HG03439 (cell line): ENCODE data around the gene RNF181.
"Not testable (repeated sequence)": the region's sequence is repeated elsewhere in the genome, so short reads cannot be mapped to it uniquely, and the experiment has no call there.

ENCODE experiments used
- ATAC-seq: cut with Tn5 transposase; IDR thresholded peaks from one replicate; pipeline ENCODE4 v1.9.1; 2021; ENCODE audit warnings: mild to moderate bottlenecking, moderate library complexity; ENCODE audit not compliant: unreplicated experiment

RNF181 gene

GRCh38 chr2:85595301-85596025 lies at the start of gene RNF181:
Gene RNF181 (plus strand): TSS chr2:85595745. CDS start chr2:85595764, 19 bp downstream.
- peak; percentile 97 for ATAC-seq

DNA sequence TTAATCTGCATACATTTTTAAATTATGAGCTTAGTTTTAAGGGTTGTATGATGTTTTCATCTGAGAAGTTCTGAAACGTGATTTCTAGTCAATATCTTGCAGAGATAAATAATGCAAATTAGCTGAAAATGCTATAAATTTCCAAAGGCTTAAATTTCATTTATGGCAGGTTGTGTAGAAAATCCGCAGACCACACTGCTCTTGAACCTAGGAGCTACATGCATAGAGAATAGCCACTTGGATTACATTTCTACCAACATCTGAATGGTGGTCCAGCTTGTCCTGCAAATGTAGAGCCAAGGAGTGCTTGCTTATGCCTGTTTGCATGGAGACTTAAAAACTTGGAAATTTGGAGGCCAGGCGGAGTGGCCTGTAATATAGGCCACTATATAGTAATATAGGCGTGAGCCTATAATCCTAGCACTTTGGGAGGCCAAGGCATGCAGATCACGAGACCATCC lies 49.7 kb upstream of the RNF181 start:
- no peak for ATAC-seq

GRCh38 chr2:85547089-85547858 lies 48.3 kb upstream of the RNF181 start:
- ATAC-seq, result no peak

- no peak for ATAC-seq
Measured at GRCh38 chr2:85547859-85548607, 47.5 kb upstream of the RNF181 start.

DNA sequence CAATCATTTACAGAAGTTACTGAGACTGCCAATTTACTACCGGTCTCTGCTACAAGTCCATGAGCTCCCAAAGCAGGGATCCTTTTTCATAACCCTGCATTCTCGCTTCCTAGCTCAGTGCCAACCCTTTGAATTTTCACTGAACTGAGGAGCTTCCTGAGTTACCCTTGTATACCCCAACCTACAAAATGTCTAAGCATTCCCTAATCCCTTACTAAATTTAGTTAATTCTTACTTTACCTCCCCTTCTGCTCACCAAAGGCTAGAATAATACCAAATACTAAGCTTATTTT lies 47.0 kb upstream of the RNF181 start:
- no peak for ATAC-seq

GRCh38 chr2:85549095-85549494 lies 46.5 kb upstream of the RNF181 start:
- ATAC-seq, result no peak

DNA sequence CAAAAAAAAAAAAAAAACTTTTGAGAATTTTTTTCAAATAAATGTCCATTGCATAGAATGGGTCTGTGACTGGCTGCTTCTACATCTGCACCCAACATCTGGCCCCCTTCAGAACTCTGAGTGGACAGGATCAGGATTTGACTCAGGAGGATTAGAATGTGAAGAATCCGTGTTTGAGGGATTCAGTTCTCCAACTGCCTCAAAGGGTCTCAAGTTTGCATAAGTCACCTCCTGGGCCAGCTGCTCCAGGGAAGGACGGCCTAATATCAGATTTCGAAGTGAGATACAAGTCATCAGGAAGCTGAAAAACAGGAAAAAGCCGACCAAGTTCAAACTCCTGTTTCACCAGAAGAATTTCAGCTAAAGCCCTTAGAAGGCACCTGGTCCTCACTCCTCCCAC lies 45.7 kb upstream of the RNF181 start:
- ATAC-seq, result no peak

DNA sequence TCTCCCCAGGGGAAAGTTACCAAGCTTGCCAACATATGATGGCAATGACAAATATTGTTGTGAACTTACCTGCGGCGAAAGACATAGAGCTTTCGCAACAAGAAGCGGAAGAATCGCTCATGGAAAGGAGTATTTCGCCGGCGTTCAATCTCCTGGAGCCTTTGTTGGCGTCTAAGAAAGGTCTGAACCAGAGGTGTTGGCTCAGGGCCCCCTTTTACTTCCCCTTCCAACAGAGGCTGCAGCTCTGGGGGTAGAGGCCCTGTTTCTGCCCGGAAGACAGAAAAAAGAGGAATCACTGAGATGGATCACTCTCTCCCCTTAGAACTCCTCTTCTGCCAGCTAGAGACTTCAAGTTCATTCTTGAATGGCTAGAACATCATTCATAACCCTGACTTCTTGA lies 45.1 kb upstream of the RNF181 start:
- no peak for ATAC-seq

GRCh38 chr2:85551698-85552678 lies 43.6 kb upstream of the RNF181 start:
- ATAC-seq, result peak; percentile 63

- ATAC-seq, result no peak
Measured at GRCh38 chr2:85553184-85553583, 42.4 kb upstream of the RNF181 start.

- no peak for ATAC-seq
Measured at GRCh38 chr2:85554980-85555612, 40.4 kb upstream of the RNF181 start.

DNA sequence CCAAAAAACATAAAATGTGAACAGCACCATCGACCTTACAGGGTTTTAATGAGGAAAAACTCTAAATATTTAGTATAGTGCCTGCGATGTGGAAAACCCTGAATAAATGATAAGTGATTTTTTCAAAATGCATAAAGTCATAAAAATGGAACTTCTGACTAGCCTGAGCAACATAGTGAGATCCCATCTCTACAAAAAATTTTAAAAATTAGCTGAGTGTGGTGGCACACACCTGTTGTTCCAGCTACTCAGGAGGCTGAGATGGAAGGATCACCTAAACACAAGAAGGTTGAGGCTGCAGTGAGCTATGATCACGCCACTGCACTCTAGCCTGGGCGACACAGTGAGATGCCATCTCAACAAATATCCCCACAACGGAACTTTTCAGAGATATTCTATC lies 38.4 kb upstream of the RNF181 start:
- ATAC-seq, result no peak

- ATAC-seq, result no peak
Measured at GRCh38 chr2:85558160-85558559, 37.4 kb upstream of the RNF181 start.

- not testable (repeated sequence) for ATAC-seq
Measured at GRCh38 chr2:85560403-85560726, 35.2 kb upstream of the RNF181 start.

GRCh38 chr2:85560812-85561279 lies 34.7 kb upstream of the RNF181 start:
- peak; percentile 17 for ATAC-seq

GRCh38 chr2:85561280-85562212 lies 34.0 kb upstream of the RNF181 start, which contains the start of gene GGCX:
Gene GGCX (minus strand): TSS chr2:85561493. CDS start chr2:85561428, 65 bp downstream.
- ATAC-seq, result peak; percentile 87

- ATAC-seq, result no peak
Measured at GRCh38 chr2:85564144-85564563, 31.4 kb upstream of the RNF181 start.

DNA sequence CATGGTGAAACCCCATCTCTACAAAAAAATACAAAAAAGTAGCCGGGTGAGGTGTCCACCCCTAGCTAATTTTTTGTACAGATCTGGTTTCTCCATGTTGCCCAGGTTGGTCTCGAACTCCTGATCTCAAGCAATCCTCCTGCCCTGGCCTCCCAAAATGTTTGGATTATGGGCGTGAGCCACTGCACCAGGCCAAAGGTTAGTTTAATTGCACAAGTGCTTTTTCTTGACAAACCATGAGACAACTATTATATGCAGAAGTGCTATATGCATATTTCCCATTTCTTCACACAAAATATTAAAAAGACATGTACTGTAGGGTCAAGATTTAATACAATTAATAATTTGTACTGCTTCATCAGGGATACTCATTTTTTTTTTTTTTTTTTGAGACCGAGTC lies 29.3 kb upstream of the RNF181 start:
- no peak for ATAC-seq

- no peak for ATAC-seq
Measured at GRCh38 chr2:85575739-85576138, 19.8 kb upstream of the RNF181 start.
